ENCODE results near the gene TSPEAR. TPM values are rescaled to one million over a fixed set of nuclear protein-coding genes. Genes with fewer than 3 reads are reported as not detected.
A peak's percentile ranks its signal among the peaks of the same experiment; 100 is the strongest.
"Not testable (repeated sequence)": the region's sequence is repeated elsewhere in the genome, so short reads cannot be mapped to it uniquely, and the experiment has no call there.

The TSPEAR gene
- total RNA-seq, 6 experiments from 2014 or later: not detected

DNA sequence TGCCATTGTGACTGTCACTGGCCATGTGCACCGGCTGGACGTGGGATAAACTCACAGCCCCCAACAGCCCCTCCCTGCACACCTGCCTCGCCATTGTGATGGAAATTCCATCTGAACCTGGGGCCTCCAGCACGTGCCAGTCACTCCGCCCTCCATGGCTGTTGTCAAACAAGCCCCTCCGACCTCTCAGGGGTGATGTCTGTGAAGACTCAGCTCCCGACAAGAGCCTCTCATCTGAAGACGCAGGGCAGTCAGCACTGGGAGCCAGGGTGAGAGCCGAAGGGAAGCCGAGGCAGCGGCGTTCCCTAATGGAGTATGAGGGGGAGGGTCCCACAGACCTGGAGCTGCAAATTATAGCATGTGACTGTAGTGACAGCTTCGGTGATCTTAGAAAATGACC, 158.7 kb downstream of the TSPEAR start:
- H3K27me3 ChIP-seq: no peaks in the 10 kb centered on the region
- DNase-seq: no peak
- no peak overlapping the region for H3K4me3 ChIP-seq
- ATAC-seq: no peak
- no peaks in the 10 kb centered on the region for H3K9me3 ChIP-seq
- intact Hi-C loops (cut with DNase I): no loop called here
- no peaks in the 10 kb centered on the region for H3K4me1 ChIP-seq
- no peak overlapping the region for H3K27ac ChIP-seq
- H3K36me3 ChIP-seq: no peaks in the 10 kb centered on the region
- 72% methylated on average over 2 of the region's 13 CpGs for WGBS (ENCODE audit: insufficient coverage, low coverage, low lambda C conversion rate, missing lambda C conversion rate)
- TF ChIP-seq POLR2A (IDR thresholded peaks at IDR 0.05): no peak
- TF ChIP-seq, protein P1, sequence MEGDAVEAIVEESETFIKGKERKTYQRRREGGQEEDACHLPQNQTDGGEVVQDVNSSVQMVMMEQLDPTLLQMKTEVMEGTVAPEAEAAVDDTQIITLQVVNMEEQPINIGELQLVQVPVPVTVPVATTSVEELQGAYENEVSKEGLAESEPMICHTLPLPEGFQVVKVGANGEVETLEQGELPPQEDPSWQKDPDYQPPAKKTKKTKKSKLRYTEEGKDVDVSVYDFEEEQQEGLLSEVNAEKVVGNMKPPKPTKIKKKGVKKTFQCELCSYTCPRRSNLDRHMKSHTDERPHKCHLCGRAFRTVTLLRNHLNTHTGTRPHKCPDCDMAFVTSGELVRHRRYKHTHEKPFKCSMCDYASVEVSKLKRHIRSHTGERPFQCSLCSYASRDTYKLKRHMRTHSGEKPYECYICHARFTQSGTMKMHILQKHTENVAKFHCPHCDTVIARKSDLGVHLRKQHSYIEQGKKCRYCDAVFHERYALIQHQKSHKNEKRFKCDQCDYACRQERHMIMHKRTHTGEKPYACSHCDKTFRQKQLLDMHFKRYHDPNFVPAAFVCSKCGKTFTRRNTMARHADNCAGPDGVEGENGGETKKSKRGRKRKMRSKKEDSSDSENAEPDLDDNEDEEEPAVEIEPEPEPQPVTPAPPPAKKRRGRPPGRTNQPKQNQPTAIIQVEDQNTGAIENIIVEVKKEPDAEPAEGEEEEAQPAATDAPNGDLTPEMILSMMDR (IDR thresholded peaks at IDR 0.05): no peak

DNA sequence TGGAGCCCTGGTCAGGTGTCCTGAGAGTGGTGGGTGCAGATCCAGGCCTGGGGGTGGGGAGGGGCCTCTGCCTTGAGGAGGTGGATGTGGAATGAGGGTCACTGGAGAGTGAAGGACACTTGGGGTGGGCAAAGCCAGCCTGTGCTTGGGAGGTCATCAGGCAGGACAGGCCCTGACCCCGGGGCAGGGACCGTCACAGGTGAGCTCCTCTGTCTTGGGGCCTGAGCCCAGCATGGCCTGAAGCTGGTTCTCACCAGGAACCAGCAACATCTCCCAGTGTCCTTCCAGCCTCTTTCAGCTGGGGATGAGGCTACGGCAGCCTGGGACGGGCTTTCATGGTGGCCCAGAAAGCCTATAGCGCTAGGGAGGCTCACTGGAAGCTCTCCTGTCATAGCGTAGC, 159.2 kb downstream of the TSPEAR start:
- no CpG with 5 or more reads among the region's 6 CpGs for WGBS (ENCODE audit: insufficient coverage, low coverage, low lambda C conversion rate, missing lambda C conversion rate)
- TF ChIP-seq, protein P1 (IDR thresholded peaks at IDR 0.05): no peak
- no peak for TF ChIP-seq POLR2A (IDR thresholded peaks at IDR 0.05)
- H3K27me3 ChIP-seq: no peaks in the 10 kb centered on the region
- H3K36me3 ChIP-seq: no peaks in the 10 kb centered on the region
- H3K4me3 ChIP-seq: no peak overlapping the region
- no peaks in the 10 kb centered on the region for H3K9me3 ChIP-seq
- no peaks in the 10 kb centered on the region for H3K4me1 ChIP-seq
- ATAC-seq (no peak), DNase-seq (no peak)
- intact Hi-C loops (cut with DNase I): no loop called here
- no peak overlapping the region for H3K27ac ChIP-seq

DNA sequence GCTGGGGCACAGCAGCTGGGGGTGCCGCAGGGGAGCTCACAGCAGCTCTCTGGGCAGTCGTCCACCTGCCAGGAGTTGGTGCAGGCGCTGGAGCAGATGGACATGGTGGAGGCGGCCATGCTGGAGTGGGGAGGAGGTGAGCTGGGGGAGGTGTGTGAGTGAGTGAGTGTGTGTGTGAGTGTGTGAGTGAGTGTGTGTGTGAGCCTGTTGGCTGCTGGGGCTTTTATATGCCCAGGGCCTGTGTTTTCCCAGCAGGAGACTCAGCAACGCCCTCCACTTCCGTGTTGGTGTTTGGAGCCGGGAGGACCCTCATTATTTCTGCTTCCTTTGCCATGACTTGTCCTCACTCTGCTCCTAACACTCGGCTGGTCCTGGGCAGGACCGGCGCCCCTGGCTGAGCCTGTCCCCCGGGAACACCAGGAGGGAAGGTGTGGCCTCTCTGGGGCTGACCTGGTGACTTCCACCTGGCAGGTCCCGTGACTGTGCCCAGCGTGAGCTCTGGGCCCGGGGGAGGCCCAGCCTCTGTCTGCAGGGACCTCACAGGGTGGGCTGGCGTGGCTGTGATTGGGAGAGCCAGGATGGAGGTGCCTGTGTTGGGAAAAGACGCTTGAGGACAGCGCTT, 159.9 kb downstream of the TSPEAR start, which contains the start of gene KRTAP10-2:
Gene KRTAP10-2, minus strand, starts transcription at position 166 of the 622 bp plus-strand sequence. Its CDS starts 47 bp downstream, at position 119.
- Histone ChIP-seq H3K4me3 (no peak within 1 kb of the TSS), H3K27ac (no peak within 1 kb of the TSS), H3K27me3 (no peaks in the 10 kb centered on the region), H3K4me1 (no peaks in the 10 kb centered on the region), H3K9me3 (no peaks in the 10 kb centered on the region), H3K36me3 (no peaks in the 10 kb centered on the region)
- DNase-seq: no peak
- TF ChIP-seq POLR2A (IDR thresholded peaks at IDR 0.05): no peak
- TF ChIP-seq, protein P1 (IDR thresholded peaks at IDR 0.05): no peak
- no CpG with 5 or more reads among the region's 17 CpGs for WGBS (ENCODE audit: insufficient coverage, low coverage, low lambda C conversion rate, missing lambda C conversion rate)
- intact Hi-C loops (cut with DNase I): no loop called here
- ATAC-seq: peak in 1 of 4 donors; percentile 6

DNA sequence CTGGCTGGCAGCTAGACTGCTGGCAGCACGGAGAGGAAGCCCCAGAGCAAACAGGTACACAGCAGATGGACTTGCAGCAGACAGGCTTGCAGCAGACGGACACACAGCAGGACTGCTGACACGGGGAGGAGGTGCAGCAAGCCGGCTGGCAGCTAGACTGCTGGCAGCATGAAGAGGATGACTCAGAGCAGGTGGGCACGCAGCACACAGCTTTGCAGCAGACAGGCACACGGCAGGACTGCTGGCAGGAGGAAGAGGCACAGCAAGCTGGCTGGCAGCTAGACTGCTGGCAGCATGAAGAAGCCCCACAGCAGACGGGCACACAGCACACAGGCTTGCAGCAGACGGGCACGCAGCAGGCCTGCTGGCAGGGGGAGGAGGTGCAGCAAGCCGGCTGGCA, 160.6 kb downstream of the TSPEAR start:
- Histone ChIP-seq H3K27ac (no peak overlapping the region), H3K4me1 (no peaks in the 10 kb centered on the region), H3K4me3 (no peak overlapping the region), H3K36me3 (no peaks in the 10 kb centered on the region), H3K9me3 (no peaks in the 10 kb centered on the region), H3K27me3 (no peaks in the 10 kb centered on the region)
- no peak for ATAC-seq
- TF ChIP-seq POLR2A (IDR thresholded peaks at IDR 0.05): no peak
- TF ChIP-seq, protein P1 (IDR thresholded peaks at IDR 0.05): no peak
- intact Hi-C loops (cut with DNase I): no loop called here
- DNase-seq: no peak
- WGBS (ENCODE audit: insufficient coverage, low coverage, low lambda C conversion rate, missing lambda C conversion rate): 47% methylated on average over 2 of the region's 10 CpGs

DNA sequence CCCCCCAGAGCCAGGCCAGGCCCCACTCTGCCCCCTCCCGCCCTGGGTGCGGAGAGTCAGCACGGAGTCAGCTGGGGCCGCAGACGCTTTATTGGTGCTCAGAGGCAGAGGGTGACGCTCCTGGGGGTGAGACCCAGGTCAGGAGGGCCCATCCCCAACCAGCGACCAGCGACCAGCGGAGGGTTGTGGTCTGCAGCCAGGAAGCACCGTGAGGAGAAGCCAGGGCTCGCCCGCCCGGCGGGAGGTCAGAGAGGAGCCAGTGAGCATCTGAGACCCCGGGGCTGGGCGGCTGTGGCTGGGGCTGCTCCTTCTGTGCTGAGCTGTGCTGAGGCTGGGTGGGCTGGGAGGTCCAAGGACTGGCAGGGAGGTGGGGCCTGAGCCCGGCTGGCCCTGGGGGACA, 161.1 kb downstream of the TSPEAR start:
- ATAC-seq: peak in 1 of 4 donors; percentile 26
- H3K27me3 ChIP-seq; H3K36me3 ChIP-seq; intact Hi-C loops (cut with DNase I); H3K27ac ChIP-seq; H3K4me1 ChIP-seq; H3K4me3 ChIP-seq; DNase-seq; H3K9me3 ChIP-seq: not testable (repeated sequence)
- WGBS (ENCODE audit: insufficient coverage, low coverage, low lambda C conversion rate, missing lambda C conversion rate): no CpG with 5 or more reads among the region's 17 CpGs

All from right lobe of liver (tissue), 6 donors.